RWPE1 (cell line): ENCODE measurements around the gene CASP4.
"Not testable (repeated sequence)": the region's sequence is repeated elsewhere in the genome, so short reads cannot be mapped to it uniquely, and the experiment has no call there.

ENCODE experiments used
- CTCF ChIA-PET: fragments of 350-600 bp; sonication (Branson Sonifier 250); formaldehyde crosslinking; extraction: SDS; loops from one replicate; lab custom pipeline; 2021; lab: Yijun Ruan, JAX
- POLR2A ChIA-PET: fragments of 400-600 bp; formaldehyde crosslinking; extraction: SDS; loops from one replicate; lab custom pipeline; 2020; ENCODE audit warnings: antibody characterized with exemption; ENCODE audit not compliant: low non-redundant PET; lab: Yijun Ruan, JAX
- DNase-seq: peaks from one replicate; pipeline ENCODE4 v3.0.0; 2012; ENCODE audit warnings: low spot score
- H3K27ac ChIP-seq: fragments of 450-650 bp; 2 replicates; pipeline ENCODE4 v1.5.1; 2017
- CTCF ChIP-seq: fragments of 450-650 bp; conservative IDR thresholded peaks from 2 replicates; pipeline ENCODE4 v1.5.1; 2017; ENCODE audit warnings: low read depth, mild to moderate bottlenecking

The CASP4 gene

GRCh38 chr11:104984808-104985207 is 16.4 kb upstream of the CASP4 start:
- ChIA-PET POLR2A (no interaction called here), CTCF (interaction anchor here (0.6 kb wide), 1 partner anchor 441 kb away, joined by 4 read pairs; no protein-coding TSS in a partner anchor)
- no peak overlapping the region for H3K27ac ChIP-seq
- TF ChIP-seq CTCF: no peak
- no peak for DNase-seq

- no peak for DNase-seq
- no peak overlapping the region for H3K27ac ChIP-seq
- ChIA-PET POLR2A (no interaction called here), CTCF (interaction anchor here (0.6 kb wide), 2 partner anchors 295 to 609 kb away, joined by 3 to 6 read pairs; no protein-coding TSS in a partner anchor)
- no peak for TF ChIP-seq CTCF
Observed at GRCh38 chr11:104979839-104980238, 11.5 kb upstream of the CASP4 start.

- CTCF ChIA-PET: interaction anchor here (0.6 kb wide), 1 partner anchor 236 kb away, joined by 3 read pairs; no protein-coding TSS in a partner anchor
- POLR2A ChIA-PET: no interaction called here
Observed at GRCh38 chr11:104973616-104974015, 5.2 kb upstream of the CASP4 start.

GRCh38 chr11:104972924-104973323 is 4.5 kb upstream of the CASP4 start:
- POLR2A ChIA-PET, CTCF ChIA-PET, H3K27ac ChIP-seq, DNase-seq: not testable (repeated sequence)

More at GRCh38 chr11:104973616-104974015, 5.2 kb upstream of the CASP4 start:
- no peak overlapping the region for H3K27ac ChIP-seq
- no peak for TF ChIP-seq CTCF
- DNase-seq: no peak

GRCh38 chr11:104970756-104971155 is 2.4 kb upstream of the CASP4 start:
- H3K27ac ChIP-seq: no peak overlapping the region
- no peak for TF ChIP-seq CTCF
- ChIA-PET POLR2A (no interaction called here), CTCF (no interaction called here)
- DNase-seq: no peak

- DNase-seq: no peak
- peak overlapping the region; percentile 76 for H3K27ac ChIP-seq
- ChIA-PET POLR2A (no interaction called here), CTCF (interaction anchor here (0.5 to 0.7 kb wide), 2 partner anchors 16 to 19 kb away, joined by 5 read pairs; no protein-coding TSS in a partner anchor)
- no peak for TF ChIP-seq CTCF
Observed at GRCh38 chr11:104968856-104969776, 742 bp upstream of the CASP4 start.
